ENCODE measurements around the gene PAQR9. TPM values are rescaled to one million over a fixed set of nuclear protein-coding genes. Genes with fewer than 3 reads are reported as not detected.

Gene PAQR9
- total and polyA plus RNA-seq, 9 of the 15 experiments (the other 6 are each of a cell fraction or from before 2014, with no cell fraction given) = 0.04 to 0.58 (median 0.22) TPM

DNA sequence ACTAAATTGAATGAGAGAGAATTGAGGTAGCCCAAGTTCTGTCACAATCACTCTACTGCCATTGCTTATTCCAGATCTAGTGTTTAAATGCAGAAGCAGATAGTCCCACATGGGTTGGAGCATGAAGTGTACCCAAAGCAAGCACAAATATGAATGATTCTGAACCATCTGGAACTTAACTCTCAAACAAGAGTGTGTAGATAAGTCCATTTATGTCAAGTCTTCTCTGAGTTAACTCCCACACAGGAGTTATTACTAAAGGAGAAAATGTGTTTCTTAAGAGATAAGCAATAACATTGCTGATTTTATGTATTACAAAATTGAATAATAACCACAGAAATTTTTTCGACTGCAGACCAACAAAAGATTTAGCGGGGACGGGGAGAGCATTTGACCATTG lies 33.6 kb downstream of the PAQR9 start (continued):
- TF ChIP-seq, protein P1, sequence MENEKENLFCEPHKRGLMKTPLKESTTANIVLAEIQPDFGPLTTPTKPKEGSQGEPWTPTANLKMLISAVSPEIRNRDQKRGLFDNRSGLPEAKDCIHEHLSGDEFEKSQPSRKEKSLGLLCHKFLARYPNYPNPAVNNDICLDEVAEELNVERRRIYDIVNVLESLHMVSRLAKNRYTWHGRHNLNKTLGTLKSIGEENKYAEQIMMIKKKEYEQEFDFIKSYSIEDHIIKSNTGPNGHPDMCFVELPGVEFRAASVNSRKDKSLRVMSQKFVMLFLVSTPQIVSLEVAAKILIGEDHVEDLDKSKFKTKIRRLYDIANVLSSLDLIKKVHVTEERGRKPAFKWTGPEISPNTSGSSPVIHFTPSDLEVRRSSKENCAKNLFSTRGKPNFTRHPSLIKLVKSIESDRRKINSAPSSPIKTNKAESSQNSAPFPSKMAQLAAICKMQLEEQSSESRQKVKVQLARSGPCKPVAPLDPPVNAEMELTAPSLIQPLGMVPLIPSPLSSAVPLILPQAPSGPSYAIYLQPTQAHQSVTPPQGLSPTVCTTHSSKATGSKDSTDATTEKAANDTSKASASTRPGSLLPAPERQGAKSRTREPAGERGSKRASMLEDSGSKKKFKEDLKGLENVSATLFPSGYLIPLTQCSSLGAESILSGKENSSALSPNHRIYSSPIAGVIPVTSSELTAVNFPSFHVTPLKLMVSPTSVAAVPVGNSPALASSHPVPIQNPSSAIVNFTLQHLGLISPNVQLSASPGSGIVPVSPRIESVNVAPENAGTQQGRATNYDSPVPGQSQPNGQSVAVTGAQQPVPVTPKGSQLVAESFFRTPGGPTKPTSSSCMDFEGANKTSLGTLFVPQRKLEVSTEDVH (IDR thresholded peaks at IDR 0.05; ENCODE audit: low read depth, partially characterized antibody) = no peak
- TF ChIP-seq, protein P2, sequence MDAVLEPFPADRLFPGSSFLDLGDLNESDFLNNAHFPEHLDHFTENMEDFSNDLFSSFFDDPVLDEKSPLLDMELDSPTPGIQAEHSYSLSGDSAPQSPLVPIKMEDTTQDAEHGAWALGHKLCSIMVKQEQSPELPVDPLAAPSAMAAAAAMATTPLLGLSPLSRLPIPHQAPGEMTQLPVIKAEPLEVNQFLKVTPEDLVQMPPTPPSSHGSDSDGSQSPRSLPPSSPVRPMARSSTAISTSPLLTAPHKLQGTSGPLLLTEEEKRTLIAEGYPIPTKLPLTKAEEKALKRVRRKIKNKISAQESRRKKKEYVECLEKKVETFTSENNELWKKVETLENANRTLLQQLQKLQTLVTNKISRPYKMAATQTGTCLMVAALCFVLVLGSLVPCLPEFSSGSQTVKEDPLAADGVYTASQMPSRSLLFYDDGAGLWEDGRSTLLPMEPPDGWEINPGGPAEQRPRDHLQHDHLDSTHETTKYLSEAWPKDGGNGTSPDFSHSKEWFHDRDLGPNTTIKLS (IDR thresholded peaks at IDR 0.05; ENCODE audit: borderline replicate concordance, low read depth) = no peak
- TF ChIP-seq, protein P3, sequence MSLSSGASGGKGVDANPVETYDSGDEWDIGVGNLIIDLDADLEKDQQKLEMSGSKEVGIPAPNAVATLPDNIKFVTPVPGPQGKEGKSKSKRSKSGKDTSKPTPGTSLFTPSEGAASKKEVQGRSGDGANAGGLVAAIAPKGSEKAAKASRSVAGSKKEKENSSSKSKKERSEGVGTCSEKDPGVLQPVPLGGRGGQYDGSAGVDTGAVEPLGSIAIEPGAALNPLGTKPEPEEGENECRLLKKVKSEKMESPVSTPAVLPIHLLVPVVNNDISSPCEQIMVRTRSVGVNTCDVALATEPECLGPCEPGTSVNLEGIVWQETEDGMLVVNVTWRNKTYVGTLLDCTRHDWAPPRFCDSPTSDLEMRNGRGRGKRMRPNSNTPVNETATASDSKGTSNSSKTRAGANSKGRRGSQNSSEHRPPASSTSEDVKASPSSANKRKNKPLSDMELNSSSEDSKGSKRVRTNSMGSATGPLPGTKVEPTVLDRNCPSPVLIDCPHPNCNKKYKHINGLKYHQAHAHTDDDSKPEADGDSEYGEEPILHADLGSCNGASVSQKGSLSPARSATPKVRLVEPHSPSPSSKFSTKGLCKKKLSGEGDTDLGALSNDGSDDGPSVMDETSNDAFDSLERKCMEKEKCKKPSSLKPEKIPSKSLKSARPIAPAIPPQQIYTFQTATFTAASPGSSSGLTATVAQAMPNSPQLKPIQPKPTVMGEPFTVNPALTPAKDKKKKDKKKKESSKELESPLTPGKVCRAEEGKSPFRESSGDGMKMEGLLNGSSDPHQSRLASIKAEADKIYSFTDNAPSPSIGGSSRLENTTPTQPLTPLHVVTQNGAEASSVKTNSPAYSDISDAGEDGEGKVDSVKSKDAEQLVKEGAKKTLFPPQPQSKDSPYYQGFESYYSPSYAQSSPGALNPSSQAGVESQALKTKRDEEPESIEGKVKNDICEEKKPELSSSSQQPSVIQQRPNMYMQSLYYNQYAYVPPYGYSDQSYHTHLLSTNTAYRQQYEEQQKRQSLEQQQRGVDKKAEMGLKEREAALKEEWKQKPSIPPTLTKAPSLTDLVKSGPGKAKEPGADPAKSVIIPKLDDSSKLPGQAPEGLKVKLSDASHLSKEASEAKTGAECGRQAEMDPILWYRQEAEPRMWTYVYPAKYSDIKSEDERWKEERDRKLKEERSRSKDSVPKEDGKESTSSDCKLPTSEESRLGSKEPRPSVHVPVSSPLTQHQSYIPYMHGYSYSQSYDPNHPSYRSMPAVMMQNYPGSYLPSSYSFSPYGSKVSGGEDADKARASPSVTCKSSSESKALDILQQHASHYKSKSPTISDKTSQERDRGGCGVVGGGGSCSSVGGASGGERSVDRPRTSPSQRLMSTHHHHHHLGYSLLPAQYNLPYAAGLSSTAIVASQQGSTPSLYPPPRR (CRISPR knock-in tag; IDR thresholded peaks at IDR 0.05; ENCODE audit: borderline replicate concordance) = no peak
- TF ChIP-seq ILK (tag; IDR thresholded peaks at IDR 0.05; ENCODE audit: borderline replicate concordance, low read depth) (no peak), SMARCC2 (IDR thresholded peaks at IDR 0.05; ENCODE audit: low read depth) (peak; percentile 83), CREM (IDR thresholded peaks at IDR 0.05; ENCODE audit: low read depth) (peak; percentile 55), L3MBTL2 (IDR thresholded peaks at IDR 0.05) (no peak), BRD9 (IDR thresholded peaks at IDR 0.05; ENCODE audit: low read depth, partially characterized antibody) (no peak)
- TF ChIP-seq, protein P4, sequence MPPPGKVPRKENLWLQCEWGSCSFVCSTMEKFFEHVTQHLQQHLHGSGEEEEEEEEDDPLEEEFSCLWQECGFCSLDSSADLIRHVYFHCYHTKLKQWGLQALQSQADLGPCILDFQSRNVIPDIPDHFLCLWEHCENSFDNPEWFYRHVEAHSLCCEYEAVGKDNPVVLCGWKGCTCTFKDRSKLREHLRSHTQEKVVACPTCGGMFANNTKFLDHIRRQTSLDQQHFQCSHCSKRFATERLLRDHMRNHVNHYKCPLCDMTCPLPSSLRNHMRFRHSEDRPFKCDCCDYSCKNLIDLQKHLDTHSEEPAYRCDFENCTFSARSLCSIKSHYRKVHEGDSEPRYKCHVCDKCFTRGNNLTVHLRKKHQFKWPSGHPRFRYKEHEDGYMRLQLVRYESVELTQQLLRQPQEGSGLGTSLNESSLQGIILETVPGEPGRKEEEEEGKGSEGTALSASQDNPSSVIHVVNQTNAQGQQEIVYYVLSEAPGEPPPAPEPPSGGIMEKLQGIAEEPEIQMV (tag; conservative IDR thresholded peaks at IDR 0.05; ENCODE audit: low read depth) = no peak
- TF ChIP-seq, protein P5, sequence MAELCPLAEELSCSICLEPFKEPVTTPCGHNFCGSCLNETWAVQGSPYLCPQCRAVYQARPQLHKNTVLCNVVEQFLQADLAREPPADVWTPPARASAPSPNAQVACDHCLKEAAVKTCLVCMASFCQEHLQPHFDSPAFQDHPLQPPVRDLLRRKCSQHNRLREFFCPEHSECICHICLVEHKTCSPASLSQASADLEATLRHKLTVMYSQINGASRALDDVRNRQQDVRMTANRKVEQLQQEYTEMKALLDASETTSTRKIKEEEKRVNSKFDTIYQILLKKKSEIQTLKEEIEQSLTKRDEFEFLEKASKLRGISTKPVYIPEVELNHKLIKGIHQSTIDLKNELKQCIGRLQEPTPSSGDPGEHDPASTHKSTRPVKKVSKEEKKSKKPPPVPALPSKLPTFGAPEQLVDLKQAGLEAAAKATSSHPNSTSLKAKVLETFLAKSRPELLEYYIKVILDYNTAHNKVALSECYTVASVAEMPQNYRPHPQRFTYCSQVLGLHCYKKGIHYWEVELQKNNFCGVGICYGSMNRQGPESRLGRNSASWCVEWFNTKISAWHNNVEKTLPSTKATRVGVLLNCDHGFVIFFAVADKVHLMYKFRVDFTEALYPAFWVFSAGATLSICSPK (IDR thresholded peaks at IDR 0.05; ENCODE audit: borderline replicate concordance) = no peak

Data from K562 (cell line).